ENCODE measurements around the gene AFAP1. TPM values are rescaled to one million over a fixed set of nuclear protein-coding genes. Genes with fewer than 3 reads are reported as not detected.

AFAP1 gene
- total RNA-seq, 1 experiment from 2014 or later = 42.1 TPM

- no peaks in the 10 kb centered on the region for H3K9me2 ChIP-seq (replicated peaks; ENCODE audit: low read length)
- peaks cover under 1% of the 10 kb centered on the region; the same call in 1 of the 2 replicates for H3K36me3 ChIP-seq (ENCODE audit: low read depth, low read length)
- no peak overlapping the region for H2AFZ ChIP-seq (ENCODE audit: low read length)
- DNase-seq (no peak), ATAC-seq (no peak)
- no peaks in the 10 kb centered on the region for H3K9me3 ChIP-seq (ENCODE audit: low read length)
- H3F3A ChIP-seq (ENCODE audit: low read length, unreplicated experiment) = no peaks in the 10 kb centered on the region
- no peak overlapping the region for H3K9ac ChIP-seq (ENCODE audit: low read length)
- CTCF ChIA-PET = no interaction called here
- H3K4me2 ChIP-seq (ENCODE audit: low read length) = no peak overlapping the region
- no TSS peak for BruUV-seq (replicated peaks)
- H4K20me1 ChIP-seq (ENCODE audit: low read length) = no peaks in the 10 kb centered on the region
- no peak overlapping the region for H3K27ac ChIP-seq (ENCODE audit: low read length)
- H3K27me3 ChIP-seq (ENCODE audit: low read length) = no peaks in the 10 kb centered on the region
- H3K4me1 ChIP-seq (ENCODE audit: insufficient read depth, low read length) = peaks cover 25% of the 10 kb centered on the region
- H3K4me3 ChIP-seq (ENCODE audit: low read length) = no peak overlapping the region
- intact Hi-C loops (cut with micrococcal nuclease) = no loop called here
- POLR2A ChIA-PET (ENCODE audit: unreplicated experiment) = no interaction called here
- TF ChIP-seq CTCF (conservative IDR thresholded peaks at IDR 0.05; ENCODE audit: low read depth, low read length) (no peak), EZH2phosphoT487 (IDR thresholded peaks at IDR 0.05; ENCODE audit: borderline replicate concordance, low read length) (no peak), EZH2 (IDR thresholded peaks at IDR 0.05; ENCODE audit: low read length, unreplicated experiment) (no peak)
- H3K79me2 ChIP-seq (ENCODE audit: low read length) = no peaks in the 10 kb centered on the region
Observed at GRCh38 chr4:7756071-7756470, 183.6 kb downstream of the AFAP1 start.

- ATAC-seq (no peak), DNase-seq (no peak)
- ChIA-PET POLR2A (ENCODE audit: unreplicated experiment) (no interaction called here), CTCF (no interaction called here)
- BruUV-seq (replicated peaks) = no TSS peak
- no peak overlapping the region for H3K27ac ChIP-seq (ENCODE audit: low read length)
- no peaks in the 10 kb centered on the region for H3K9me3 ChIP-seq (ENCODE audit: low read length)
- H3K4me1 ChIP-seq (ENCODE audit: insufficient read depth, low read length) = peaks cover 30% of the 10 kb centered on the region
- H3K9ac ChIP-seq (ENCODE audit: low read length) = no peak overlapping the region
- H2AFZ ChIP-seq (ENCODE audit: low read length) = no peak overlapping the region
- no peaks in the 10 kb centered on the region for H3F3A ChIP-seq (ENCODE audit: low read length, unreplicated experiment)
- H4K20me1 ChIP-seq (ENCODE audit: low read length) = no peaks in the 10 kb centered on the region
- no peak for TF ChIP-seq CTCF (conservative IDR thresholded peaks at IDR 0.05; ENCODE audit: low read depth, low read length)
- TF ChIP-seq EZH2phosphoT487 (IDR thresholded peaks at IDR 0.05; ENCODE audit: borderline replicate concordance, low read length) = no peak
- no peak for TF ChIP-seq EZH2 (IDR thresholded peaks at IDR 0.05; ENCODE audit: low read length, unreplicated experiment)
- H3K36me3 ChIP-seq (ENCODE audit: low read depth, low read length) = no peaks in the 10 kb centered on the region; the same call in 1 of the 2 replicates
- no peaks in the 10 kb centered on the region for H3K9me2 ChIP-seq (replicated peaks; ENCODE audit: low read length)
- no peak overlapping the region for H3K4me3 ChIP-seq (ENCODE audit: low read length)
- H3K27me3 ChIP-seq (ENCODE audit: low read length) = no peaks in the 10 kb centered on the region
- H3K79me2 ChIP-seq (ENCODE audit: low read length) = no peaks in the 10 kb centered on the region
- H3K4me2 ChIP-seq (ENCODE audit: low read length) = no peak overlapping the region
- intact Hi-C loops (cut with micrococcal nuclease) = no loop called here
Observed at GRCh38 chr4:7755561-7755960, 184.1 kb downstream of the AFAP1 start.

- no peaks in the 10 kb centered on the region for H3K9me2 ChIP-seq (replicated peaks; ENCODE audit: low read length)
- POLR2A ChIA-PET (ENCODE audit: unreplicated experiment) = no interaction called here
- H3K27ac ChIP-seq (ENCODE audit: low read length) = peak overlapping the region; percentile 86
- BruUV-seq (replicated peaks) = no TSS peak
- peaks cover under 1% of the 10 kb centered on the region for H3F3A ChIP-seq (ENCODE audit: low read length, unreplicated experiment)
- intact Hi-C loops (cut with micrococcal nuclease) = no loop called here
- H3K36me3 ChIP-seq (ENCODE audit: low read depth, low read length) = no peaks in the 10 kb centered on the region
- no peaks in the 10 kb centered on the region for H3K79me2 ChIP-seq (ENCODE audit: low read length)
- no peaks in the 10 kb centered on the region for H3K27me3 ChIP-seq (ENCODE audit: low read length)
- ATAC-seq (no peak), DNase-seq (no peak)
- no peaks in the 10 kb centered on the region for H3K9me3 ChIP-seq (ENCODE audit: low read length)
- peak overlapping the region; percentile 69 for H3K4me2 ChIP-seq (ENCODE audit: low read length)
- H4K20me1 ChIP-seq (ENCODE audit: low read length) = no peaks in the 10 kb centered on the region
- H2AFZ ChIP-seq (ENCODE audit: low read length) = no peak overlapping the region
- no peak overlapping the region for H3K9ac ChIP-seq (ENCODE audit: low read length)
- TF ChIP-seq CTCF (conservative IDR thresholded peaks at IDR 0.05; ENCODE audit: low read depth, low read length) (no peak), EZH2phosphoT487 (IDR thresholded peaks at IDR 0.05; ENCODE audit: borderline replicate concordance, low read length) (no peak), EZH2 (IDR thresholded peaks at IDR 0.05; ENCODE audit: low read length, unreplicated experiment) (no peak)
- H3K4me3 ChIP-seq (ENCODE audit: low read length) = peak overlapping the region; percentile 55; the same call in 1 of the 2 replicates
- CTCF ChIA-PET = no interaction called here
- H3K4me1 ChIP-seq (ENCODE audit: insufficient read depth, low read length) = peaks cover 38% of the 10 kb centered on the region
Observed at GRCh38 chr4:7754565-7755262, 184.9 kb downstream of the AFAP1 start.
